ENCODE measurements around the gene INPP5B. TPM values are rescaled to one million over a fixed set of nuclear protein-coding genes. Genes with fewer than 3 reads are reported as not detected.
A peak's percentile ranks its signal among the peaks of the same experiment; 100 is the strongest.
"Not testable (repeated sequence)": the region's sequence is repeated elsewhere in the genome, so short reads cannot be mapped to it uniquely, and the experiment has no call there.

Gene INPP5B
- total and polyA plus RNA-seq, 12 donors = 4.1 to 17.3 (median 12.5) TPM

GRCh38 chr1:37975083-37975482 is 28.2 kb upstream of the INPP5B start:
- TF ChIP-seq CTCF (IDR thresholded peaks at IDR 0.05) = peak; percentile 19 to 71 (median 58)
- H3K4me3 ChIP-seq, H3K4me1 ChIP-seq, H3K27ac ChIP-seq, H3K27me3 ChIP-seq, H3K9me3 ChIP-seq: not testable (repeated sequence)
- peaks cover 4 to 98% (median 62%) of the 10 kb centered on the region in 9 donors for H3K36me3 ChIP-seq
- DNase-seq = peak in 1 of 2 donors; percentile 22
- 50 to 51% methylated on average over 6 of the region's 6 CpGs for WGBS, 2 donors
- ATAC-seq = peak in 2 of 8 donors; percentile 25 to 63
- intact Hi-C loops (cut with DNase I) = loop anchor here in 5 of 10 donors (2.0 to 5.0 kb wide), 4 partner anchors 83 to 88 kb away; no protein-coding TSS in a partner anchor

GRCh38 chr1:37974567-37974966 is 27.7 kb upstream of the INPP5B start:
- Histone ChIP-seq H3K27ac (no peak overlapping the region), H3K4me3 (no peak overlapping the region), H3K27me3 (no peaks in the 10 kb centered on the region), H3K9me3 (peaks cover 0 to 5% (median 0%) of the 10 kb centered on the region in 11 donors), H3K36me3 (peaks cover 4 to 98% (median 62%) of the 10 kb centered on the region in 9 donors), H3K4me1 (no peaks in the 10 kb centered on the region)
- intact Hi-C loops (cut with DNase I) = loop anchor here in 3 of 10 donors (2.0 kb wide), 2 partner anchors 84 to 86 kb away; no protein-coding TSS in a partner anchor
- no peak for DNase-seq
- 96 to 98% methylated on average over 5 of the region's 5 CpGs for WGBS, 2 donors
- ATAC-seq = no peak
- TF ChIP-seq CTCF (IDR thresholded peaks at IDR 0.05) = no peak

- DNase-seq, ATAC-seq, H3K27ac ChIP-seq, H3K9me3 ChIP-seq, H3K4me1 ChIP-seq, H3K4me3 ChIP-seq, H3K27me3 ChIP-seq: not testable (repeated sequence)
- peaks cover 3 to 98% (median 62%) of the 10 kb centered on the region in 9 donors for H3K36me3 ChIP-seq
- intact Hi-C loops (cut with DNase I) = loop anchor here in 3 of 10 donors (2.0 kb wide), 2 partner anchors 83 to 85 kb away; no protein-coding TSS in a partner anchor
- WGBS, 2 donors = 95 to 96% methylated on average over 5 of the region's 5 CpGs
Observed at GRCh38 chr1:37973684-37974083, 26.8 kb upstream of the INPP5B start.

- no peak for ATAC-seq
- DNase-seq = no peak
- intact Hi-C loops (cut with DNase I) = loop anchor here in 1 of 10 donors (10.0 kb wide), 1 partner anchor 80 kb away; no protein-coding TSS in a partner anchor
- TF ChIP-seq CTCF (IDR thresholded peaks at IDR 0.05) = no peak
- Histone ChIP-seq H3K4me1 (no peaks in the 10 kb centered on the region), H3K4me3 (no peak overlapping the region), H3K27me3 (no peaks in the 10 kb centered on the region), H3K9me3 (no peaks in the 10 kb centered on the region), H3K27ac (no peak overlapping the region), H3K36me3 (peaks cover 0 to 97% (median 47%) of the 10 kb centered on the region in 9 donors)
- 95 to 97% methylated on average over 4 of the region's 4 CpGs for WGBS, 2 donors
Observed at GRCh38 chr1:37965301-37965700, 18.4 kb upstream of the INPP5B start.

- WGBS, 2 donors = 89 to 94% methylated on average over 12 of the region's 12 CpGs
- not testable (repeated sequence) for H3K27ac ChIP-seq, H3K27me3 ChIP-seq, H3K4me1 ChIP-seq, H3K4me3 ChIP-seq, DNase-seq, H3K9me3 ChIP-seq, ATAC-seq
- H3K36me3 ChIP-seq = peaks cover 0 to 98% (median 47%) of the 10 kb centered on the region in 9 donors
- intact Hi-C loops (cut with DNase I) = loop anchor here in 1 of 10 donors (10.0 kb wide), 1 partner anchor 79 kb away; no protein-coding TSS in a partner anchor
Observed at GRCh38 chr1:37964106-37964505, 17.3 kb upstream of the INPP5B start.
